ENCODE measurements around the gene GNS.

GRCh38 chr12:64806173-64806572, 47.0 kb upstream of the GNS start:
- TF ChIP-seq CTCF (IDR thresholded peaks at IDR 0.05) (no peak), POLR2A (IDR thresholded peaks at IDR 0.05) (no peak)

Measured in esophagus squamous epithelium (tissue), 4 donors.